Tibial nerve (tissue), 4 donors: ENCODE data around the gene ADGRG4. TPM values are rescaled to one million over a fixed set of nuclear protein-coding genes. Genes with fewer than 3 reads are reported as not detected.

Experiments
- DNase-seq, 2 donors: peaks; one replicate each; pipeline ENCODE4 v3.0.0-alpha.2; 2019; ENCODE audit warnings: low spot score in 2 of 2
- H3K27ac ChIP-seq, 4 donors: fragments of 200-600 bp; sonication (generic) in 3 of 4; one replicate each; pipeline ENCODE4 v1.5.1; 2017 to 2019; ENCODE audit warnings: mild to moderate bottlenecking in 1 of 4
- H3K27me3 ChIP-seq, 2 donors: fragments of 200-600 bp; sonication (generic) in 1 of 2; one replicate each; pipeline versions ENCODE4 v1.5.1 to v1.6.0; 2017 to 2019
- H3K36me3 ChIP-seq, 3 donors: fragments of 200-600 bp; sonication (generic); one replicate each; pipeline ENCODE4 v1.5.1; 2018 to 2019
- H3K4me1 ChIP-seq, 4 donors: fragments of 200-600 bp; sonication (generic) in 3 of 4; one replicate each; pipeline ENCODE4 v1.5.1; 2017 to 2019
- H3K4me3 ChIP-seq, 4 donors: fragments of 200-600 bp; sonication (generic) in 3 of 4; one replicate each; pipeline ENCODE4 v1.5.1; 2017 to 2019; ENCODE audit warnings: mild to moderate bottlenecking in 1 of 4, moderate library complexity in 1 of 4
- H3K9me3 ChIP-seq, 4 donors: fragments of 200-600 bp; sonication (generic) in 3 of 4; one replicate each; pipeline ENCODE4 v1.5.1; 2017 to 2019
- EP300 ChIP-seq, 2 donors: sonication (generic); formaldehyde crosslinking; IDR thresholded peaks; one replicate each; pipeline ENCODE4 v1.6.1; 2017; ENCODE audit warnings: antibody characterized with exemption in 2 of 2, mild to moderate bottlenecking in 1 of 2
- POLR2A ChIP-seq, 2 donors: fragments of 450-650 bp; IDR thresholded peaks; one replicate each; pipeline ENCODE4 v1.6.1; 2017; ENCODE audit warnings: antibody characterized with exemption in 2 of 2, mild to moderate bottlenecking in 2 of 2, moderate library complexity in 2 of 2
- WGBS, 2 donors: methylation state at CpG; one replicate each; pipeline ENCODE4 v1.1.5; 2018; 5-methylcytosine and 5-hydroxymethylcytosine counted together
- total RNA-seq, 4 donors: library from RNA; depleted of rRNA; stranded (reverse); fragments of >200 nt; gene quantifications; one replicate each; pipeline ENCODE4 v1.1.0, GENCODE V29; 2016
- TF ChIP-seq, protein P1 (sequence below), 5 experiments: fragments of 200-600 bp in 3 of 5; fragments of 450-650 bp in 2 of 5; sonication (generic) in 3 of 5; IDR thresholded peaks; one replicate each; pipeline ENCODE4 v1.5.1; 2016 to 2019; ENCODE audit warnings: antibody characterized with exemption in 5 of 5, mild to moderate bottlenecking in 3 of 5, moderate library complexity in 2 of 5

The ADGRG4 gene
- total RNA-seq, 4 donors from 2014 or later, result 0.20 TPM; not detected in 3

DNA sequence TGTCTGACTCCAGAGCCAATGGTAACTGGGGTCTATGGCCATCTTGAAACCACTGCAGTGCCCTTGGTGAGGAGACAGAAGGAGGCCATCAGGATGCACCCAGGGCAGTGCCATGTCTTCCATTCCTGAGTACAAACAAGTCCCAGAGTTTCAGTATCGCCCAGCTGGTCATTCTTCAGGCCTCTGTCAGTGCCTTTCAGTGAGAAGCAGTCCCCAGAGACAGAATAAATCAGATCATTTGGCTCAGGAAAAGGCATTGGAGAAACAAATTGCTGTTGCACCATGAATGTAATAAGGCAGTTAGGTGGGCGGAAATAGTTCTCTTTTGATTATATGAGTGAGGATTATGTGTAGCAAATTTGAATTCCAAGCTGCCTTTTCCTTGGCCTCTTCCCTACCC, 21.3 kb downstream of the ADGRG4 start:
- no peak overlapping the region for H3K4me3 ChIP-seq
- H3K4me1 ChIP-seq, result no peaks in the 10 kb centered on the region
- 63 to 79% methylated on average over 2 of the region's 2 CpGs for WGBS, 2 donors
- no peak overlapping the region for H3K27ac ChIP-seq
- no peaks in the 10 kb centered on the region for H3K27me3 ChIP-seq
- no peaks in the 10 kb centered on the region for H3K9me3 ChIP-seq
- TF ChIP-seq, protein P1, sequence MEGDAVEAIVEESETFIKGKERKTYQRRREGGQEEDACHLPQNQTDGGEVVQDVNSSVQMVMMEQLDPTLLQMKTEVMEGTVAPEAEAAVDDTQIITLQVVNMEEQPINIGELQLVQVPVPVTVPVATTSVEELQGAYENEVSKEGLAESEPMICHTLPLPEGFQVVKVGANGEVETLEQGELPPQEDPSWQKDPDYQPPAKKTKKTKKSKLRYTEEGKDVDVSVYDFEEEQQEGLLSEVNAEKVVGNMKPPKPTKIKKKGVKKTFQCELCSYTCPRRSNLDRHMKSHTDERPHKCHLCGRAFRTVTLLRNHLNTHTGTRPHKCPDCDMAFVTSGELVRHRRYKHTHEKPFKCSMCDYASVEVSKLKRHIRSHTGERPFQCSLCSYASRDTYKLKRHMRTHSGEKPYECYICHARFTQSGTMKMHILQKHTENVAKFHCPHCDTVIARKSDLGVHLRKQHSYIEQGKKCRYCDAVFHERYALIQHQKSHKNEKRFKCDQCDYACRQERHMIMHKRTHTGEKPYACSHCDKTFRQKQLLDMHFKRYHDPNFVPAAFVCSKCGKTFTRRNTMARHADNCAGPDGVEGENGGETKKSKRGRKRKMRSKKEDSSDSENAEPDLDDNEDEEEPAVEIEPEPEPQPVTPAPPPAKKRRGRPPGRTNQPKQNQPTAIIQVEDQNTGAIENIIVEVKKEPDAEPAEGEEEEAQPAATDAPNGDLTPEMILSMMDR (IDR thresholded peaks at IDR 0.05), result no peak
- no peak for TF ChIP-seq EP300 (IDR thresholded peaks at IDR 0.05)
- no peak for TF ChIP-seq POLR2A (IDR thresholded peaks at IDR 0.05)
- DNase-seq, result no peak
- H3K36me3 ChIP-seq, result no peaks in the 10 kb centered on the region

DNA sequence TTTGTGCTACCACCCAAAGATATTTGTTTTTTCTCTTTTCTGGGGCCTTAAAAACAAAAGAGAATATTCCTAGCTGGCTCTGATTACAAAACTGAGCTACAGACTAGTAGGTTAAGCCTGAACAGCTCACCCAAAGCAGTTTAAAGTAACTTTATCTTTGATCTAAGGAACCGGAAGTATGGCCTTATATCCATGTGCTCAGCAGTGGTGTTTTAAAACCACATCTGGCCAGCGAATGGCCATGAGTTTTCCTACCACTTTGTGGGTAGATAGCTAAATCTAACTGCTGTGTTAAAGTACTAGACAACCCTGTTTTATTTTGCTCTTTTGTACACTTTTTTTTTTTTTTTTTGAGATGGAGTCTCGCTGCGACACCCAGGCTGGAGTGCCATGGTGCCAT, 24.6 kb downstream of the ADGRG4 start:
- no peak overlapping the region for H3K4me3 ChIP-seq
- no peak for DNase-seq
- no peaks in the 10 kb centered on the region for H3K27me3 ChIP-seq
- TF ChIP-seq POLR2A (IDR thresholded peaks at IDR 0.05) (no peak), EP300 (IDR thresholded peaks at IDR 0.05) (no peak)
- TF ChIP-seq, protein P1 (IDR thresholded peaks at IDR 0.05), result no peak
- no peaks in the 10 kb centered on the region for H3K9me3 ChIP-seq
- no peaks in the 10 kb centered on the region for H3K4me1 ChIP-seq
- WGBS, 2 donors, result 82 to 84% methylated on average over 4 of the region's 4 CpGs
- H3K36me3 ChIP-seq, result no peaks in the 10 kb centered on the region
- no peak overlapping the region for H3K27ac ChIP-seq

DNA sequence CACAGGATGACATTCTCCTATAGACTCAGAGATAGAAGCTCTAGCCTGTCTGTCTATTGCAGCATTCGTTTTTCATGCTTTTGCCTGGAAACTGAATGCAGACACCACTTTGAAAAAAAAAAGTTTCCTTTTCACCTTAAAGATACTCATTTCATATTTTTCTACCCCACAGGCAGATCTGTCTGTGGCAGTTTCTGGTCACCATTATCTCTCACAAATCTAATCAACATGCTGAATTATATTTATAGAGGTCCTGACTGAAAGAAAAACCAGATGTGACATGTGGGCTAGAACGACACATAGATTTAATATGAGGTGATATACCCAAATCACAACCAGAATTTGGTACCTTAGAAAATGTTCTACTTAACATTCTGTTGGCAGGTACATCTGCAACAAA, 28.2 kb downstream of the ADGRG4 start:
- no peak overlapping the region for H3K4me3 ChIP-seq
- DNase-seq, result no peak

DNA sequence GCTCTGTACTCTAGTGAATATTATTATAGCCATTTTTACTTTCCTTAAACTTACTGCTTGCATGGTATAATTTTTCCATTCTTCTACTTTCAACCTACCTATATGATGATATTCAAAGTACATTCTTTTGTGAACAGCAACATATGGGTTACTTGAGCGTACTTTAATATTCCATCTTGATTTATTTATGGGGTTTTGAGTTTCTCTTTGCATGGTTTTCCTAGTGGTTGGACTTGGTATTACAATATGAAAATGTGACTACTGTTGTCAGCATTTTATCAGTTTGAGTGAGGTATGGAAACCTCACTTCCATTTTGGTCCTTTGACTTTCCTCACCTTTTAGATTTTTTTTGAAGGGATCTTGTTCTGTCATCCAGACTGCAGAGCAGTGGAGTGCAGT, 35.9 kb downstream of the ADGRG4 start:
- Histone ChIP-seq H3K27ac (no peak overlapping the region), H3K36me3 (no peaks in the 10 kb centered on the region), H3K27me3 (no peaks in the 10 kb centered on the region), H3K4me1 (no peaks in the 10 kb centered on the region), H3K9me3 (no peaks in the 10 kb centered on the region), H3K4me3 (no peak overlapping the region)
- 80 to 100% methylated on average over 1 of the region's 1 CpG for WGBS, 2 donors
- TF ChIP-seq, protein P1 (IDR thresholded peaks at IDR 0.05), result peak in 2 of 5 experiments; percentile 11 to 14
- TF ChIP-seq POLR2A (IDR thresholded peaks at IDR 0.05), result no peak
- no peak for DNase-seq

More for the DNA sequence above, 28.2 kb downstream of the ADGRG4 start:
- no peaks in the 10 kb centered on the region for H3K36me3 ChIP-seq
- TF ChIP-seq POLR2A (IDR thresholded peaks at IDR 0.05) (no peak), EP300 (IDR thresholded peaks at IDR 0.05) (no peak)
- TF ChIP-seq, protein P1 (IDR thresholded peaks at IDR 0.05), result no peak
- no peaks in the 10 kb centered on the region for H3K4me1 ChIP-seq
- H3K9me3 ChIP-seq, result no peaks in the 10 kb centered on the region
- WGBS, 2 donors, result 43 to 70% methylated on average over 2 of the region's 2 CpGs
- H3K27ac ChIP-seq, result no peak overlapping the region
- no peaks in the 10 kb centered on the region for H3K27me3 ChIP-seq

DNA sequence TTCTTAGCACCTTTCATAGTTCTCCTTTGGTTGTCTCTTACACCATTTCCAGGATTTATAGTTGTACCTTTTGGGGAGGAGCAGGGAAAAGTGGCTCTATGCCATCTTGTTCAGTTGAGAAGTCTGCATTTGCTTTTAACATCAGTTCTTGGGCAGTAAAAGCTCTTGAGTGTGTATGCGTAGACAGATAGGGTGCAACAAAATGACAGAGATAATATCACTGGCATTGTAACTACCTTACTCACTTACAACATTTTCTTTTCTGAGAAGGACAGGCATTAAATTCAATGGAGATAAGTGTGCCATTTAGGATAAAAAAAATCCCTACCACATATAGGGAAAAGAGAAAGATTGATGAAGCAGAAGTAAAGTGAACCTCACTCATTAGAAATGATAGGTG, 38.9 kb downstream of the ADGRG4 start:
- Histone ChIP-seq H3K36me3 (no peaks in the 10 kb centered on the region), H3K4me3 (no peak overlapping the region), H3K4me1 (no peaks in the 10 kb centered on the region), H3K27me3 (no peaks in the 10 kb centered on the region), H3K27ac (no peak overlapping the region), H3K9me3 (no peaks in the 10 kb centered on the region)
- TF ChIP-seq EP300 (IDR thresholded peaks at IDR 0.05) (no peak), POLR2A (IDR thresholded peaks at IDR 0.05) (no peak)
- TF ChIP-seq, protein P1 (IDR thresholded peaks at IDR 0.05), result no peak
- no peak for DNase-seq
- whole genome bisulfite sequencing, 2 donors, result 92 to 94% methylated on average over 1 of the region's 1 CpG
